Spleen (tissue), 11 donors: Measurements from ENCODE around the gene DSG4. TPM values are rescaled to one million over a fixed set of nuclear protein-coding genes. Genes with fewer than 3 reads are reported as not detected.
A peak's percentile ranks its signal among the peaks of the same experiment; 100 is the strongest.

ENCODE experiments used
- DNase-seq: peaks from one replicate; pipeline ENCODE4 v3.0.0-alpha.2; 2020
- H3K27ac ChIP-seq, 8 donors: fragments of 200-600 bp; sonication (generic) in 7 of 8; 1 replicate in 4 of 8; 2 replicates in 4 of 8; pipeline versions ENCODE4 v1.5.0 to v1.8.0; 2016 to 2021; ENCODE audit warnings: inconsistent platforms in 4 of 8, mild to moderate bottlenecking in 4 of 8, moderate library complexity in 1 of 8
- H3K27me3 ChIP-seq, 7 donors: fragments of 200-600 bp; sonication (generic) in 6 of 7; replicated peaks in 1 of 7; 1 replicate in 4 of 7; 2 replicates in 3 of 7; pipeline versions ENCODE4 v1.5.0 to v1.8.0; 2016 to 2021; ENCODE audit warnings: inconsistent platforms in 3 of 7, mild to moderate bottlenecking in 1 of 7
- H3K36me3 ChIP-seq, 6 donors: fragments of 200-600 bp; sonication (generic) in 5 of 6; 1 replicate in 4 of 6; 2 replicates in 2 of 6; pipeline versions ENCODE4 v1.5.0 to v1.8.0; 2016 to 2021; ENCODE audit warnings: inconsistent platforms in 2 of 6
- H3K4me1 ChIP-seq, 6 donors: fragments of 200-600 bp; sonication (generic) in 5 of 6; 1 replicate in 3 of 6; 2 replicates in 3 of 6; pipeline versions ENCODE4 v1.5.0 to v1.8.0; 2016 to 2021; ENCODE audit warnings: inconsistent platforms in 3 of 6
- H3K4me3 ChIP-seq, 8 donors: fragments of 200-600 bp; sonication (generic) in 7 of 8; 1 replicate in 4 of 8; 2 replicates in 4 of 8; pipeline versions ENCODE4 v1.5.0 to v1.8.0; 2016 to 2021; ENCODE audit warnings: inconsistent platforms in 4 of 8, mild to moderate bottlenecking in 4 of 8, moderate library complexity in 2 of 8
- H3K9me3 ChIP-seq, 8 donors: fragments of 200-600 bp; sonication (generic) in 7 of 8; 1 replicate in 4 of 8; 2 replicates in 4 of 8; pipeline versions ENCODE4 v1.5.0 to v1.8.0; 2016 to 2021; ENCODE audit warnings: inconsistent platforms in 4 of 8
- CTCF ChIP-seq, 11 experiments: fragments of 200-600 bp in 7 of 11; fragments of 450-650 bp in 4 of 11; sonication (generic) in 4 of 11; IDR thresholded peaks in 8 of 11; conservative IDR thresholded peaks in 3 of 11; 1 replicate in 7 of 11; 2 replicates in 4 of 11; pipeline versions ENCODE4 v1.4.0 to v1.8.0; 2016 to 2021; ENCODE audit warnings: antibody characterized with exemption in 11 of 11, inconsistent platforms in 4 of 11, mild to moderate bottlenecking in 1 of 11
- POLR2A ChIP-seq, 3 donors: fragments of 450-650 bp; IDR thresholded peaks; one replicate each; pipeline ENCODE4 v1.5.1; 2017; ENCODE audit warnings: antibody characterized with exemption in 3 of 3, mild to moderate bottlenecking in 1 of 3
- POLR2AphosphoS5 ChIP-seq, 3 donors: sonication (generic); formaldehyde crosslinking; IDR thresholded peaks; one replicate each; pipeline ENCODE4 v1.5.1; 2017; ENCODE audit warnings: antibody characterized with exemption in 3 of 3
- WGBS, 5 donors: extraction: QIAGEN DNeasy Blood & Tissue Kit in 3 of 5; methylation state at CpG; one replicate each; pipeline versions ENCODE4 v1.1.5 to v1.1.7; 2013 to 2018; 5-methylcytosine and 5-hydroxymethylcytosine counted together
- intact Hi-C: fragments of 100-400 bp; cut with DNase I; formaldehyde crosslinking; loops from one replicate; pipeline ENCODE4 v1.15.0; 2023; ENCODE audit warnings: low total_unique reads
- polyA plus RNA-seq, 3 donors: library from polyadenylated mRNA; stranded (reverse); fragments of 200-250 nt; gene quantifications; one replicate each; pipeline ENCODE4 v1.2.1, GENCODE V29; 2013
- total RNA-seq, 7 donors: library from RNA; depleted of rRNA in 3 of 7; stranded (reverse); fragments of >200 nt in 3 of 7; fragmentation: NEBNext Ultra II Directional in 4 of 7; extraction: Animal tissue kit (Norgen Biotek cat#: 25700) in 4 of 7; gene quantifications; one replicate each; pipeline versions ENCODE4 v1.1.0 to v1.2.1, GENCODE V29; 2016 to 2021
- donor health status: healthy with polysubstance abuse.
- donor health status: DM: no; HTN: no; CAD: no; lungs with moderate emphysema.
- donor health status: DM: no; HTN: no; CAD: no.
- donor health status: Bipolar disorder and iron deficiency.
- donor health status: healthy.
- donor health status: DM: no; HTN: no; CAD: no.
- donor health status: DM: yes; HTN: yes; CAD: no.

DSG4 gene
- total and polyA plus RNA-seq, 10 donors: not detected

- Histone ChIP-seq H3K27ac (no peak overlapping the region), H3K27me3 (no peaks in the 10 kb centered on the region), H3K4me1 (no peaks in the 10 kb centered on the region), H3K36me3 (no peaks in the 10 kb centered on the region), H3K4me3 (no peak overlapping the region), H3K9me3 (peaks cover 0 to 10% (median 0%) of the 10 kb centered on the region in 8 donors)
- DNase-seq: peak; percentile 54
- intact Hi-C loops: no loop called here
- 90 to 95% (median 93%) methylated on average over 6 to 8 of the region's 8 CpGs for WGBS, 5 donors
- no peak for TF ChIP-seq POLR2AphosphoS5 (IDR thresholded peaks at IDR 0.05)
- no peak for TF ChIP-seq POLR2A (IDR thresholded peaks at IDR 0.05)
- TF ChIP-seq CTCF (IDR thresholded peaks at IDR 0.05 in 8 of 11, conservative IDR thresholded peaks at IDR 0.05 in 3 of 11): no peak
Measured at GRCh38 chr18:31354990-31355389, 21.6 kb upstream of the DSG4 start.

- Histone ChIP-seq H3K4me1 (no peaks in the 10 kb centered on the region), H3K27ac (no peak overlapping the region), H3K27me3 (no peaks in the 10 kb centered on the region), H3K9me3 (peaks cover 0 to 12% (median 0%) of the 10 kb centered on the region in 8 donors), H3K36me3 (no peaks in the 10 kb centered on the region), H3K4me3 (no peak overlapping the region)
- WGBS, 5 donors: 82 to 91% (median 86%) methylated on average over 5 of the region's 5 CpGs
- no peak for DNase-seq
- intact Hi-C loops: no loop called here
- TF ChIP-seq POLR2AphosphoS5 (IDR thresholded peaks at IDR 0.05) (no peak), CTCF (IDR thresholded peaks at IDR 0.05 in 8 of 11, conservative IDR thresholded peaks at IDR 0.05 in 3 of 11) (no peak), POLR2A (IDR thresholded peaks at IDR 0.05) (no peak)
Measured at GRCh38 chr18:31356025-31356424, 20.6 kb upstream of the DSG4 start.

- Histone ChIP-seq H3K9me3 (peaks cover 0 to 15% (median 6%) of the 10 kb centered on the region in 8 donors), H3K27ac (no peak overlapping the region), H3K4me3 (no peak overlapping the region), H3K4me1 (no peaks in the 10 kb centered on the region), H3K36me3 (no peaks in the 10 kb centered on the region), H3K27me3 (no peaks in the 10 kb centered on the region)
- TF ChIP-seq POLR2A (IDR thresholded peaks at IDR 0.05) (no peak), CTCF (IDR thresholded peaks at IDR 0.05 in 8 of 11, conservative IDR thresholded peaks at IDR 0.05 in 3 of 11) (no peak), POLR2AphosphoS5 (IDR thresholded peaks at IDR 0.05) (no peak)
- no peak for DNase-seq
- intact Hi-C loops: no loop called here
- WGBS, 5 donors: 87 to 96% (median 91%) methylated on average over 4 of the region's 4 CpGs
Measured at GRCh38 chr18:31364190-31364589, 12.4 kb upstream of the DSG4 start.

- H3K27me3 ChIP-seq: no peaks in the 10 kb centered on the region
- H3K27ac ChIP-seq: no peak overlapping the region
- TF ChIP-seq POLR2AphosphoS5 (IDR thresholded peaks at IDR 0.05): no peak
- TF ChIP-seq CTCF (IDR thresholded peaks at IDR 0.05 in 8 of 11, conservative IDR thresholded peaks at IDR 0.05 in 3 of 11): no peak
- TF ChIP-seq POLR2A (IDR thresholded peaks at IDR 0.05): no peak
- H3K9me3 ChIP-seq: no peaks in the 10 kb centered on the region
- H3K36me3 ChIP-seq: no peaks in the 10 kb centered on the region
- H3K4me3 ChIP-seq: no peak overlapping the region
- DNase-seq: no peak
- H3K4me1 ChIP-seq: no peaks in the 10 kb centered on the region
- intact Hi-C loops: no loop called here
Measured at GRCh38 chr18:31369478-31369877, 7.1 kb upstream of the DSG4 start.
